Stimulated activated naive CD4-positive, alpha-beta T cell (primary cell): Measurements from ENCODE around the gene SSR4.

Source experiments
- DNase-seq, 6 experiments: peaks; one replicate each; lab custom pipeline; 2025; lab: John Stamatoyannopoulos, UW

SSR4 gene

GRCh38 chrX:153829799-153830639 is 35.6 kb downstream of the SSR4 start, which contains the start of gene PDZD4:
PDZD4 (minus strand) TSS chrX:153830544; CDS start chrX:153830298, 246 bp downstream.
- no peak for DNase-seq

GRCh38 chrX:153830640-153831428 is 36.4 kb downstream of the SSR4 start:
- DNase-seq = no peak

- no peak for DNase-seq
These were observed 37.1 kb downstream of the SSR4 start for GRCh38 chrX:153831429-153832150.

GRCh38 chrX:153832728-153833127 is 38.3 kb downstream of the SSR4 start:
- no peak for DNase-seq

GRCh38 chrX:153836921-153837320 is 42.5 kb downstream of the SSR4 start:
- no peak for DNase-seq

GRCh38 chrX:153844509-153845082 is 50.1 kb downstream of the SSR4 start:
- DNase-seq = no peak

GRCh38 chrX:153845195-153845594 is 50.7 kb downstream of the SSR4 start:
- DNase-seq = no peak

- DNase-seq = no peak
These were observed 51.4 kb downstream of the SSR4 start for GRCh38 chrX:153845842-153846241.
